Measurements from ENCODE around the gene PTPRC. TPM values are rescaled to one million over a fixed set of nuclear protein-coding genes. Genes with fewer than 3 reads are reported as not detected.

Gene PTPRC
- total and polyA plus RNA-seq, 2 donors (not counting 3 experiments of a cell fraction or from before 2014, with no cell fraction given) = not detected

DNA sequence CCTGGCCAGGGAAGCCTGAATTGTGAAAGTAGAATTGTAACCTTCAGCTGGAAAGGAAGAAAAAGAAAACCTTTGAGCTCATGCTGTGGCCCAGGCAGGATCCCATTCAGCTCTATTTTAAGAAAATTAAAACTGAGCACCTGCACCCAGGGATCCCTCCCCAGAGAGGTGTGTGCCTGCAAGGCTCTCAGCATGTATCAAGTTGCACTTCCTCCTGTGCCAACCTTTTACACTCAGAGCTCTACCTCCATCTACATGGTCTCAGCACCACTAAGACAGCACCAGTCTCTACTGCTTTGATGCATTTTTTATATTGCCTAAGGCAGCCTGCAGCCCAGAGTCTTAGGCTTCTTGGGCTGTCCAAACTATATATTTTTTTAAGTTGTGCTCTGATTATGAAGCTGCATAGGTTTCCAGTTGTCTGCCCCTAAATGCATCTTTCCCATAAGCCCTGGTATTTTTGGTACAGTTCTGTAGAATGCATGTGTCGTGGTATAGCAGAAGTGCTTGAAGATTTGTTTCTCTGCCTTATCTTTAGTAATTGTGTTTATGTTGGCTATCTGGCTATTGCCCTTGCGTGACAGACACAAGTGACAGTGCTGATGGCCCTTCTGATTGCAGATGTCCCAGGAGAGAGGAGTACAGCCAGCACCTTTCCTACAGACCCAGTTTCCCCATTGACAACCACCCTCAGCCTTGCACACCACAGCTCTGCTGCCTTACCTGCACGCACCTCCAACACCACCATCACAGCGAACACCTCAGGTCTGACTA, 63.1 kb downstream of the PTPRC start:
- H3K79me2 ChIP-seq (ENCODE audit: control insufficient read depth, insufficient read depth, low read length) = no peaks in the 10 kb centered on the region
- ChIA-PET CTCF (interaction anchor here (0.9 to 2.1 kb wide), 9 partner anchors 11 to 1302 kb away, joined by 3 to 8 read pairs (median 4); no protein-coding TSS in a partner anchor), POLR2A (no interaction called here)
- DNase-seq (ENCODE audit: low read depth, low spot score) = no peak
- BruUV-seq (replicated peaks) = no TSS peak
- intact Hi-C loops (cut with micrococcal nuclease) = no loop called here
- H3K9me1 ChIP-seq (replicated peaks; ENCODE audit: control insufficient read depth, extremely low read depth, insufficient read depth, low read length) = no peaks in the 10 kb centered on the region
- no peak for TF ChIP-seq POLR2A (IDR thresholded peaks at IDR 0.05; ENCODE audit: low read depth, low read length)
- TF ChIP-seq GATA2 (IDR thresholded peaks at IDR 0.05; ENCODE audit: insufficient read depth, insufficient read length, low read depth, low read length) = no peak
- no peak for TF ChIP-seq MYC (IDR thresholded peaks at IDR 0.05; ENCODE audit: low read depth, low read length)
- no peak for TF ChIP-seq JUN (IDR thresholded peaks at IDR 0.05; ENCODE audit: borderline replicate concordance, insufficient read depth, insufficient read length, low read depth)
- TF ChIP-seq, protein P1, sequence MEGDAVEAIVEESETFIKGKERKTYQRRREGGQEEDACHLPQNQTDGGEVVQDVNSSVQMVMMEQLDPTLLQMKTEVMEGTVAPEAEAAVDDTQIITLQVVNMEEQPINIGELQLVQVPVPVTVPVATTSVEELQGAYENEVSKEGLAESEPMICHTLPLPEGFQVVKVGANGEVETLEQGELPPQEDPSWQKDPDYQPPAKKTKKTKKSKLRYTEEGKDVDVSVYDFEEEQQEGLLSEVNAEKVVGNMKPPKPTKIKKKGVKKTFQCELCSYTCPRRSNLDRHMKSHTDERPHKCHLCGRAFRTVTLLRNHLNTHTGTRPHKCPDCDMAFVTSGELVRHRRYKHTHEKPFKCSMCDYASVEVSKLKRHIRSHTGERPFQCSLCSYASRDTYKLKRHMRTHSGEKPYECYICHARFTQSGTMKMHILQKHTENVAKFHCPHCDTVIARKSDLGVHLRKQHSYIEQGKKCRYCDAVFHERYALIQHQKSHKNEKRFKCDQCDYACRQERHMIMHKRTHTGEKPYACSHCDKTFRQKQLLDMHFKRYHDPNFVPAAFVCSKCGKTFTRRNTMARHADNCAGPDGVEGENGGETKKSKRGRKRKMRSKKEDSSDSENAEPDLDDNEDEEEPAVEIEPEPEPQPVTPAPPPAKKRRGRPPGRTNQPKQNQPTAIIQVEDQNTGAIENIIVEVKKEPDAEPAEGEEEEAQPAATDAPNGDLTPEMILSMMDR (IDR thresholded peaks at IDR 0.05; ENCODE audit: extremely low read depth in 1 of 2, insufficient read depth in 1 of 2, low read depth in 1 of 2, low read length in 2 of 2) = no peak
- TF ChIP-seq EZH2 (IDR thresholded peaks at IDR 0.05; ENCODE audit: borderline replicate concordance, low read depth, low read length, severe bottlenecking) = no peak
- no peak for TF ChIP-seq FOS (IDR thresholded peaks at IDR 0.05; ENCODE audit: borderline replicate concordance, insufficient read depth, low read length)
- TF ChIP-seq MAX (IDR thresholded peaks at IDR 0.05; ENCODE audit: insufficient read depth, insufficient read length) = no peak
- no peak for TF ChIP-seq POLR2AphosphoS5 (IDR thresholded peaks at IDR 0.05; ENCODE audit: insufficient read depth, low read depth, low read length)
- no peak overlapping the region for H3K27ac ChIP-seq (ENCODE audit: insufficient read depth, low read depth, low read length)
- no peaks in the 10 kb centered on the region for H4K20me1 ChIP-seq (replicated peaks; ENCODE audit: control insufficient read depth, extremely low read depth, insufficient read depth, low read length)
- H3K4me2 ChIP-seq (ENCODE audit: insufficient read depth, low read length) = no peak overlapping the region
- no peak overlapping the region for H2AFZ ChIP-seq (ENCODE audit: low read depth, low read length)
- no peak overlapping the region for H3K4me3 ChIP-seq (replicated peaks in 1 of 3; ENCODE audit: insufficient read depth in 1 of 3, low read depth in 1 of 3, low read length in 3 of 3)
- dilution Hi-C loops (cut with MboI; ENCODE audit: extremely low pct_ligation_motif_present, low sequenced_read_pairs) = no loop called here
- H3K4me1 ChIP-seq (ENCODE audit: control insufficient read depth, extremely low read depth, insufficient read depth, low read length) = no peaks in the 10 kb centered on the region
- H3K36me3 ChIP-seq (ENCODE audit: control insufficient read depth in 2 of 2, extremely low read depth in 1 of 2, insufficient read depth in 2 of 2, low read length in 2 of 2) = no peaks in the 10 kb centered on the region
- no peaks in the 10 kb centered on the region for H3K9me3 ChIP-seq (replicated peaks; ENCODE audit: control insufficient read depth, insufficient read depth, low read length)
- no peak overlapping the region for H3K9ac ChIP-seq (replicated peaks; ENCODE audit: extremely low read depth, insufficient read depth, low read length)
- H3K27me3 ChIP-seq (ENCODE audit: control insufficient read depth in 2 of 2, insufficient read depth in 2 of 2, low read length in 2 of 2) = peaks cover 0 to 4% of the 10 kb centered on the region in 2 experiments
- FAIRE-seq = no peak
